HepG2 (cell line): ENCODE results near the gene SYNE2. TPM values are rescaled to one million over a fixed set of nuclear protein-coding genes. Genes with fewer than 3 reads are reported as not detected.

Experiments
- ATAC-seq: fragments of 200-7000 bp; cut with Tn5 transposase; 3 replicates; pipeline ENCODE4 v1.9.1; 2020; ENCODE audit warnings: mild to moderate bottlenecking, moderate library complexity
- BruUV-seq: library from RNA; stranded (reverse); fragments of 400-500 nt; replicated peaks from 2 replicates; lab custom pipeline; 2021; lab: Mats Ljungman, UMichigan
- CTCF ChIA-PET: fragments of 300-600 bp; formaldehyde crosslinking; extraction: SDS; loops from one replicate; lab custom pipeline; 2021; ENCODE audit warnings: low total read pairs, inconsistent platforms, low intra/inter-chr PET ratio; lab: Yijun Ruan, JAX
- POLR2A ChIA-PET: fragments of 350-600 bp; sonication (Branson Sonifier 250); formaldehyde crosslinking; loops from one replicate; lab custom pipeline; 2020; ENCODE audit warnings: antibody characterized with exemption, inconsistent platforms; lab: Yijun Ruan, JAX
- DNase-seq: peaks from one replicate; pipeline ENCODE4 v3.0.0-alpha.2; 2015; ENCODE audit warnings: low spot score
- FAIRE-seq: peaks from 3 replicates; lab custom pipeline; 2011; peaks lifted over from hg19 to GRCh38; lab: Jason Lieb, UNC
- H2AFZ ChIP-seq: one replicate; pipeline ENCODE4 v1.6.1; 2011; ENCODE audit warnings: low read length, inconsistent platforms
- H3K27ac ChIP-seq: fragments of 300-600 bp; 3 replicates; pipeline ENCODE4 v1.8.0; 2011; ENCODE audit warnings: mixed run types, mild to moderate bottlenecking, mixed read lengths, low read length, inconsistent platforms; ENCODE audit not compliant: insufficient read depth; ENCODE audit errors: extremely low read length
- H3K27me3 ChIP-seq, 2 experiments: fragments of 200-600 bp in 1 of 2; 2 replicates in 1 of 2; 3 replicates in 1 of 2; pipeline versions ENCODE4 v1.6.0 to v1.8.0; 2011; ENCODE audit warnings: low read length in 2 of 2, mild to moderate bottlenecking in 2 of 2, moderate library complexity in 2 of 2, inconsistent platforms in 1 of 2; ENCODE audit not compliant: insufficient read depth in 2 of 2, control insufficient read depth in 1 of 2
- H3K36me3 ChIP-seq, 2 experiments: fragments of 200-600 bp in 1 of 2; replicated peaks in 1 of 2; 2 replicates in 1 of 2; 3 replicates in 1 of 2; pipeline versions ENCODE4 v1.5.1 to v1.8.0; 2011; ENCODE audit warnings: low read length in 2 of 2, inconsistent platforms in 1 of 2; ENCODE audit not compliant: insufficient read depth in 2 of 2, control insufficient read depth in 1 of 2
- H3K4me1 ChIP-seq: 2 replicates; pipeline ENCODE4 v1.5.1; 2012; ENCODE audit warnings: low read length, inconsistent platforms; ENCODE audit not compliant: insufficient read depth
- H3K4me2 ChIP-seq: 2 replicates; pipeline ENCODE4 v1.6.0; 2011; ENCODE audit warnings: low read depth, low read length, inconsistent platforms
- H3K4me3 ChIP-seq, 3 experiments: fragments of 200-600 bp in 1 of 3; sonication (generic), shearing (Covaris generic) in 1 of 3; replicated peaks in 1 of 3; 2 replicates each; pipeline ENCODE4 v1.5.1; 2011 to 2016; ENCODE audit warnings: low read length in 3 of 3, inconsistent platforms in 2 of 3, low read depth in 2 of 3, mild to moderate bottlenecking in 2 of 3, control low read depth in 1 of 3, mixed read lengths in 1 of 3; ENCODE audit not compliant: insufficient read depth in 1 of 3
- H3K79me2 ChIP-seq: one replicate; pipeline ENCODE4 v1.6.1; 2011; ENCODE audit warnings: low read length, inconsistent platforms; ENCODE audit not compliant: insufficient read depth
- H3K9ac ChIP-seq: 2 replicates; pipeline ENCODE4 v1.6.0; 2011; ENCODE audit warnings: mild to moderate bottlenecking, low read depth, low read length, inconsistent platforms; ENCODE audit not compliant: insufficient read depth
- H3K9me3 ChIP-seq: 2 replicates; pipeline ENCODE4 v1.5.1; 2012; ENCODE audit warnings: mild to moderate bottlenecking, low read length
- H4K20me1 ChIP-seq: 2 replicates; pipeline ENCODE4 v1.6.0; 2011; ENCODE audit warnings: inconsistent platforms, mild to moderate bottlenecking, low read length, moderate library complexity; ENCODE audit not compliant: insufficient read depth
- BRCA1 ChIP-seq: sonication (generic); formaldehyde crosslinking; IDR thresholded peaks from 2 replicates; pipeline ENCODE4 v1.4.0; 2020; ENCODE audit warnings: missing genetic modification reagents
- EZH2 ChIP-seq: conservative IDR thresholded peaks from 2 replicates; pipeline ENCODE4 v1.6.1; 2012; ENCODE audit warnings: mild to moderate bottlenecking, low read depth, low read length, moderate library complexity
- KMT2B ChIP-seq: IDR thresholded peaks from 2 replicates; pipeline ENCODE4 v1.6.1; 2016; ENCODE audit warnings: missing genetic modification reagents, missing compliant biosample characterization
- MEF2D ChIP-seq: sonication (generic); formaldehyde crosslinking; IDR thresholded peaks from 2 replicates; pipeline ENCODE4 v1.5.1; 2020; ENCODE audit warnings: mild to moderate bottlenecking, missing genetic modification reagents
- NRL ChIP-seq: sonication (generic); formaldehyde crosslinking; IDR thresholded peaks from 2 replicates; pipeline ENCODE4 v1.5.0; 2020; ENCODE audit warnings: missing genetic modification reagents, mild to moderate bottlenecking, moderate library complexity, borderline replicate concordance
- PRMT3 ChIP-seq: sonication (generic); formaldehyde crosslinking; IDR thresholded peaks from 2 replicates; pipeline ENCODE4 v1.8.1; 2022; ENCODE audit warnings: low read depth, mild to moderate bottlenecking, moderate library complexity, missing genetic modification reagents, borderline replicate concordance
- RBM39 ChIP-seq: fragments of 200-400 bp; formaldehyde crosslinking; IDR thresholded peaks from one replicate; pipeline ENCODE4 v1.6.1; 2018; ENCODE audit warnings: antibody characterized with exemption, mild to moderate bottlenecking, low read depth, low read length; ENCODE audit not compliant: poor library complexity, severe bottlenecking
- SP140L ChIP-seq: sonication (generic); formaldehyde crosslinking; IDR thresholded peaks from 2 replicates; pipeline ENCODE4 v1.4.0; 2020; ENCODE audit warnings: missing genetic modification reagents, borderline replicate concordance
- TRAFD1 ChIP-seq: sonication (generic); formaldehyde crosslinking; IDR thresholded peaks from 2 replicates; pipeline ENCODE4 v1.5.1; 2020; ENCODE audit warnings: missing genetic modification reagents, mild to moderate bottlenecking, borderline replicate concordance
- ZC3H4 ChIP-seq: sonication (generic); formaldehyde crosslinking; IDR thresholded peaks from 2 replicates; pipeline ENCODE4 v1.4.0; 2020; ENCODE audit warnings: missing genetic modification reagents, borderline replicate concordance
- ZFP91 ChIP-seq: sonication (generic); formaldehyde crosslinking; IDR thresholded peaks from 2 replicates; pipeline ENCODE4 v1.9.0; 2022; ENCODE audit warnings: missing genetic modification reagents, mild to moderate bottlenecking, borderline replicate concordance
- ZNF296 ChIP-seq: sonication (generic); formaldehyde crosslinking; conservative IDR thresholded peaks from 2 replicates; pipeline ENCODE4 v1.5.0; 2020; ENCODE audit warnings: mild to moderate bottlenecking, missing genetic modification reagents
- ZNF543 ChIP-seq: sonication (generic); formaldehyde crosslinking; IDR thresholded peaks from 2 replicates; pipeline ENCODE4 v1.4.0; 2020; ENCODE audit warnings: mild to moderate bottlenecking, missing genetic modification reagents
- WGBS: methylation state at CpG from one replicate; pipeline ENCODE4 v1.1.6; 2017; ENCODE audit warnings: low lambda C conversion rate; 5-methylcytosine and 5-hydroxymethylcytosine counted together
- in situ Hi-C: cut with HindIII; loops from 2 replicates; pipeline ENCODE4 v1.10.0; 2017; ENCODE audit warnings: low pct_unique_long_range_greater_than_20kb; ENCODE audit not compliant: extremely low pct_ligation_motif_present
- intact Hi-C: fragments of 100-400 bp; cut with micrococcal nuclease; formaldehyde crosslinking; loops from one replicate; pipeline ENCODE4 v1.10.0; 2022; ENCODE audit not compliant: unreplicated experiment
- polyA plus RNA-seq, 8 experiments: library from polyadenylated mRNA; depleted of rRNA in 3 of 8; stranded (reverse) in 7 of 8; unstranded in 1 of 8; fragments of >200 nt; fragmentation: Illumina TruSeq in 4 of 8; extraction: Trizol in 4 of 8; gene quantifications; 2 replicates each; pipeline versions ENCODE4 v1.2.1 to v1.2.3, GENCODE V29; 2011 to 2016; ENCODE audit warnings: low read depth in 4 of 8, missing spikeins in 1 of 8, mixed read lengths in 1 of 8; ENCODE audit not compliant: insufficient read depth in 1 of 8
- total RNA-seq, 5 experiments: library from RNA; depleted of rRNA; stranded (reverse); fragments of >200 nt; fragmentation: Illumina TruSeq; extraction: Trizol; gene quantifications; 2 replicates each; pipeline ENCODE4 v1.2.3, GENCODE V29; 2016; ENCODE audit warnings: low read depth in 1 of 5
- TF ChIP-seq, protein P1 (sequence below): sonication (generic); formaldehyde crosslinking; IDR thresholded peaks from 2 replicates; pipeline ENCODE4 v1.5.0; 2020; ENCODE audit warnings: missing genetic modification reagents, mild to moderate bottlenecking, borderline replicate concordance
- TF ChIP-seq, protein P2 (sequence below): sonication (generic); formaldehyde crosslinking; IDR thresholded peaks from 2 replicates; pipeline ENCODE4 v1.5.1; 2020; ENCODE audit warnings: missing genetic modification reagents, mild to moderate bottlenecking, borderline replicate concordance

SYNE2 gene
- total and polyA plus RNA-seq, 2 of the 13 experiments (the other 11 are each of a cell fraction or from before 2014, with no cell fraction given) = 6.2 to 13.3 TPM

DNA sequence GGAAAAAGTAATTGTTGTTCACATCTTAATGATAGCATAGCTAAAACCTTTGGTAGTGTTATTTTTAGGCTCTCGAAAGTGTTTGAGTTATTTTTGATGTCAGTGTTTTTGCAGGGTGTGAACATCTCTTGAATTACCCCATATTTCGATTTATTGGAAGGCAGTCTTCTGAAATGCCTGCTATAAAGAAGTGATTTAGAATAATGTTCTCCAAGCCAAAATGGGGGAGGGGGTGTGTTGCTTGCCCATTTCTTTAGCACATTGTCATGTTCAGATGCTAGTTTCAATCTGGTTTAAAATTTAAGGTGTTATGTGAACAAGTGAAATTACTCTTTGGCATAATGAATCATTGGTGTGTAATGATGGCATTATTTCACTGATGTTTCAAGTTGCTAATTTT lies 110.6 kb downstream of the SYNE2 start:
- H2AFZ ChIP-seq = no peak overlapping the region
- H3K4me1 ChIP-seq = no peaks in the 10 kb centered on the region
- ATAC-seq (no peak), FAIRE-seq (no peak), DNase-seq (no peak)
- BruUV-seq = no TSS peak
- in situ Hi-C loops = no loop called here
- 90% methylated on average over 2 of the region's 2 CpGs for WGBS
- no peaks in the 10 kb centered on the region for H4K20me1 ChIP-seq
- H3K79me2 ChIP-seq = no peaks in the 10 kb centered on the region
- no peak overlapping the region for H3K4me3 ChIP-seq
- no peaks in the 10 kb centered on the region for H3K27me3 ChIP-seq
- intact Hi-C loops = no loop called here
- H3K9me3 ChIP-seq = no peaks in the 10 kb centered on the region
- POLR2A ChIA-PET = no interaction called here
- H3K4me2 ChIP-seq = no peak overlapping the region
- no peak overlapping the region for H3K27ac ChIP-seq
- H3K9ac ChIP-seq = no peak overlapping the region
- TF ChIP-seq MEF2D (CRISPR knock-in tag) (no peak), BRCA1 (CRISPR knock-in tag) (no peak), PRMT3 (CRISPR knock-in tag) (no peak), SP140L (CRISPR knock-in tag) (no peak), ZNF296 (CRISPR knock-in tag) (no peak), NRL (CRISPR knock-in tag) (no peak), TRAFD1 (no peak), KMT2B (CRISPR knock-in tag) (no peak), ZNF543 (no peak), RBM39 (no peak), EZH2 (no peak), ZC3H4 (no peak), ZFP91 (CRISPR knock-in tag) (no peak)
- TF ChIP-seq, protein P1, sequence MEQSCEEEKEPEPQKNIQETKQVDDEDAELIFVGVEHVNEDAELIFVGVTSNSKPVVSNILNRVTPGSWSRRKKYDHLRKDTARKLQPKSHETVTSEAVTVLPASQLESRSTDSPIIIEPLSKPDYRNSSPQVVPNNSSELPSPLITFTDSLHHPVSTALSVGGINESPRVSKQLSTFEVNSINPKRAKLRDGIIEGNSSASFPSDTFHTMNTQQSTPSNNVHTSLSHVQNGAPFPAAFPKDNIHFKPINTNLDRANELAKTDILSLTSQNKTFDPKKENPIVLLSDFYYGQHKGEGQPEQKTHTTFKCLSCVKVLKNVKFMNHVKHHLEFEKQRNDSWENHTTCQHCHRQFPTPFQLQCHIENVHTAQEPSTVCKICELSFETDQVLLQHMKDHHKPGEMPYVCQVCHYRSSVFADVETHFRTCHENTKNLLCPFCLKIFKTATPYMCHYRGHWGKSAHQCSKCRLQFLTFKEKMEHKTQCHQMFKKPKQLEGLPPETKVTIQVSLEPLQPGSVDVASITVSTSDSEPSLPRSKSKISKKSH = no peak
- TF ChIP-seq, protein P2, sequence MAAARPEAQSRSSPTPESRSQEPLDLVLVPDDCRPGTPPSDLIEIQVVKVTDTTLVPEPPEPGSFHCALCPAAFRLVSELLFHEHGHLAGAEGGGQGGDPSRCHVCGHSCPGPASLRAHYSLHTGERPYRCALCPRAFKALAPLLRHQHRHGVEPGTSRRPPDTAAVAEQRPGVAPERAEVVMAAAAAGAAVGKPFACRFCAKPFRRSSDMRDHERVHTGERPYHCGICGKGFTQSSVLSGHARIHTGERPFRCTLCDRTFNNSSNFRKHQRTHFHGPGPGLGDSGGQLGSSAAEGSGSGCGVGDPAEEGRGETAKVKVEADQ = no peak
- CTCF ChIA-PET = no interaction called here
- H3K36me3 ChIP-seq = no peaks in the 10 kb centered on the region
